Esophagus squamous epithelium (tissue), 4 donors: ENCODE measurements around the gene BIRC7.

Experiments
- POLR2A ChIP-seq, 4 donors: fragments of 450-650 bp; IDR thresholded peaks; one replicate each; pipeline ENCODE4 v1.6.1; 2017; ENCODE audit warnings: antibody characterized with exemption in 4 of 4, mild to moderate bottlenecking in 4 of 4, moderate library complexity in 3 of 4
- TF ChIP-seq, protein P1 (sequence below), 6 experiments: fragments of 450-650 bp in 4 of 6; fragments of 200-600 bp in 2 of 6; sonication (generic) in 2 of 6; IDR thresholded peaks; one replicate each; pipeline ENCODE4 v1.5.1; 2016 to 2019; ENCODE audit warnings: antibody characterized with exemption in 6 of 6, mild to moderate bottlenecking in 4 of 6, moderate library complexity in 4 of 6

GRCh38 chr20:63189322-63189642 is 46.4 kb upstream of the BIRC7 start:
- TF ChIP-seq, protein P1, sequence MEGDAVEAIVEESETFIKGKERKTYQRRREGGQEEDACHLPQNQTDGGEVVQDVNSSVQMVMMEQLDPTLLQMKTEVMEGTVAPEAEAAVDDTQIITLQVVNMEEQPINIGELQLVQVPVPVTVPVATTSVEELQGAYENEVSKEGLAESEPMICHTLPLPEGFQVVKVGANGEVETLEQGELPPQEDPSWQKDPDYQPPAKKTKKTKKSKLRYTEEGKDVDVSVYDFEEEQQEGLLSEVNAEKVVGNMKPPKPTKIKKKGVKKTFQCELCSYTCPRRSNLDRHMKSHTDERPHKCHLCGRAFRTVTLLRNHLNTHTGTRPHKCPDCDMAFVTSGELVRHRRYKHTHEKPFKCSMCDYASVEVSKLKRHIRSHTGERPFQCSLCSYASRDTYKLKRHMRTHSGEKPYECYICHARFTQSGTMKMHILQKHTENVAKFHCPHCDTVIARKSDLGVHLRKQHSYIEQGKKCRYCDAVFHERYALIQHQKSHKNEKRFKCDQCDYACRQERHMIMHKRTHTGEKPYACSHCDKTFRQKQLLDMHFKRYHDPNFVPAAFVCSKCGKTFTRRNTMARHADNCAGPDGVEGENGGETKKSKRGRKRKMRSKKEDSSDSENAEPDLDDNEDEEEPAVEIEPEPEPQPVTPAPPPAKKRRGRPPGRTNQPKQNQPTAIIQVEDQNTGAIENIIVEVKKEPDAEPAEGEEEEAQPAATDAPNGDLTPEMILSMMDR (IDR thresholded peaks at IDR 0.05) = no peak
- TF ChIP-seq POLR2A (IDR thresholded peaks at IDR 0.05) = no peak
